ENCODE data around the gene SPATA25.
"Not testable (repeated sequence)": the region's sequence is repeated elsewhere in the genome, so short reads cannot be mapped to it uniquely, and the experiment has no call there.

Gene SPATA25

GRCh38 chr20:45892828-45893500 lies 5.5 kb upstream of the SPATA25 start:
- DNase-seq (ENCODE audit: low read depth) = no peak

DNA sequence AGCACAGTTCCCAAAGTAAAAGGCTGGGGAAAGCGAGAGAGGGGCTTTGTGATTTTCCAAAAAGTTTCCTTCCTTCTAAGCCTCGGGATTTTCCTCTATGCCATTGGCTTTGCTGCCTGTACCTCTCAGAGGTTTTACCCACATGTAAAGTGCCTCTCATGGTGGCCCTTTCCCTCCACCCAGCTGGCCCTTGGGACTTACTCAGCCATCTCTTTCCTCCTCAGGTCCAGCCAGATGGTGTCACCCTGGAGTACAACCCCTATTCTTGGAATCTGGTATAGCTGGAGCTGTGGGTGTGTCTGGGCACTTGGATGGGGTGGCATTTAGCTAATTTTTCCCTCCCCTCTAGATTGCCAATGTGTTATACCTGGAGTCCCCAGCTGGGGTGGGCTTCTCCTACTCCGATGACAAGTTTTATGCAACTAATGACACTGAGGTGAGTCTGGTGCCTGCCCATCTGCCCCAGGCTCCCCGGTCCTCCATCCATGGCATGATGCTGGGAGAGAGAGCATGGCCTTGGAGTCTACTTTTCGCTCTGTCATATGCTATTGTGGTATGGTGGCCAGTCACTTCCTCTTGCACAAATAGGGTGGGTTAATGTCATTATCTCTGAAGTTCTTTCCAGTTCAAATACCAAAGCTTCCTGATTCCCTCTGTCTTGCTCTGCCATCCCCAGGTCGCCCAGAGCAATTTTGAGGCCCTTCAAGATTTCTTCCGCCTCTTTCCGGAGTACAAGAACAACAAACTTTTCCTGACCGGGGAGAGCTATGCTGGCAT lies 4.8 kb upstream of the SPATA25 start:
- DNase-seq (ENCODE audit: low read depth) = no peak

GRCh38 chr20:45890985-45891983 lies 3.9 kb upstream of the SPATA25 start, which contains the start of the genes CTSA and NEURL2:
CTSA (plus strand) TSS chr20:45891335; CDS start chr20:45891569, 234 bp downstream.
NEURL2 (minus strand) TSS chr20:45891208; CDS start chr20:45890991, 217 bp downstream.
- DNase-seq (ENCODE audit: low read depth) = peak; percentile 73

DNA sequence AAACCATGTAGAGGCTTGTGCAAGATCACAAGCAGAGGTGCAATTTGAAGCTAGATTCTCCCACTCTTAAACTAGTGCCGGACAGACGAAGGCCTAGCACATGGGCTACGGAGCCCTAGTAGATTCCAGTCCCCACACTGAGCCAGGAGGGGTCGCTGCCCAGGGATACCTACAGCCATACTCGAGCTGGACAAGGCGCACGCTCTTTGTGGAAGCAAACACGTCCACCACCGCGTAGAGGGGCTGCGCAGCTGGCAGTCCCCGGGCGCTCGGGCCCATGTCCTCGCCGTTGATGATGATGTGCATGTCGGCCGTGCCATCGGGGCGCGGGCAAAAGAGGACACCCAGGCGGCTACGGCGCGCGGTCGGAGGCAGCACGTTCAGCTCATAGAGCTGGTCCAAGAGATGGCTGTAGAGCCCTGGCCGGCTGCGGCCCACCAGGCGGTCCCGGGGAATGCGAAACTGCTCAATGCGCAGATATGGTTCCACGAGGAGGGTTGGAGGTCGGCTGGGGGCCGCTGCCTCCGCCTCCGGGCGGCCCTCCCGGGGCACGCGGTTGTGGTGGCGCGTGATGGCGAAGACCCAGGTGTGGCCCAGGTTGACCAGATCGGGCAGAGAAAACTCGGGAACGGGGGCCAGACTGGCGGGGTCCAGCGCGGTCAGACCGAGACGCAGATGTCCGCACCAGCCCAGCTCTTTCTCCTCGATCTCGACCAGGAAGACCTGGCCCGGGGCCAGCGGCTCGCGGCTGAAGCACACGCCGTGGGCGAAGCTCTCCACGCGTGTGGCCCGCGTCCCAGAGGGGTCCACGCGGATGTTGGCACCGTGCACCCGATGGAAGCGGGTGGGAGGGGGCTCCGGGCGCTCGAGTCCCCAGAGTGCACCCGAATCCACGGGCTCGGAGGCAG lies 2.9 kb upstream of the SPATA25 start:
- peak; percentile 19 for DNase-seq (ENCODE audit: low read depth)

- DNase-seq (ENCODE audit: low read depth) = no peak
Measured at GRCh38 chr20:45888681-45889080, 1.3 kb upstream of the SPATA25 start.

- no peak for DNase-seq (ENCODE audit: low read depth)
Measured at GRCh38 chr20:45886590-45887345, 654 bp downstream of the SPATA25 start.

- no peak for DNase-seq (ENCODE audit: low read depth)
Measured at GRCh38 chr20:45883100-45883469, 4.3 kb downstream of the SPATA25 start.

- no peak for DNase-seq (ENCODE audit: low read depth)
Measured at GRCh38 chr20:45882469-45883099, 4.8 kb downstream of the SPATA25 start.

DNA sequence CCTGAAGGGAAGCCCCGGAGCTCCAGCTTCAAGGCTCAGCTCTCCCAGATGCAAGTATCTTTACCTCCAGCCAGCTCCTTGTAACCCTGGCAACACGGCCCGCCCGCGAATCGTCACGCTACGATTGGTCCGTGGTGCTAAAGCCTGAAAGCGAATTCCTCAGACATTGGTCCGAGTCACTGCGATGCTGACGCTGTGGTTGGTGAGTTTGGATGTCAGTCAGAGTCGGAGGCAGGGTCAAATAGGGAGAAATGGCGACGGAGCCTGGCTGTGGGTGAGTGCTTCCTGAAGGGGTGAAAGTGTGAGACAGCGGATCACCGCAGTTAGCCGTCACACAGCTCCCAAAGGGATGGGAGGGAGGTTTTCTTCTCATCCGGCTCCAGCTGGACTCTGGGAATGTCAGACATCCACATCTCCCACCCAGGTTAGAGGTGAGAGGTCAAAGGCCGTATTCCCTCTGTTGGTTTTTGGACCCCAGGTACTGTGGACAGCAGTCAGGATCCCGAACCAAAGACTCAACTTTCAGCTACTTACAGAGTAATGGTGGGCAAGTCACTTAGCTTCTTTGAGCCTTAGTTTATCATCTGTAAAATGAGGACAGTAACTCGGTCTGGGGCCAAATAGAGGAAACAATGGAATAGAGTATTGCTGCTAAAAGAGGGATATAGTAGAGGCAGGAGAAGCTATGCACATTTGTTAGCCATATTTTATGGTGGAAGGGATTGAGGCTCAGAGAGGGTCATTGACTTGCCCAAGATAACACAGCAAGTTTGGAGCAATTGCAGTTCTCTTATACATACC lies 6.2 kb downstream of the SPATA25 start, which contains the start of gene ZSWIM1:
Gene ZSWIM1, plus strand, starts transcription at position 240 of the 801 bp plus-strand sequence. CDS start 1,366 bp downstream, outside the sequence.
- DNase-seq (ENCODE audit: low read depth) = peak; percentile 93

GRCh38 chr20:45878076-45878761 lies 9.2 kb downstream of the SPATA25 start:
- no peak for DNase-seq (ENCODE audit: low read depth)

GRCh38 chr20:45874576-45874975 lies 12.8 kb downstream of the SPATA25 start:
- no peak for DNase-seq (ENCODE audit: low read depth)

DNA sequence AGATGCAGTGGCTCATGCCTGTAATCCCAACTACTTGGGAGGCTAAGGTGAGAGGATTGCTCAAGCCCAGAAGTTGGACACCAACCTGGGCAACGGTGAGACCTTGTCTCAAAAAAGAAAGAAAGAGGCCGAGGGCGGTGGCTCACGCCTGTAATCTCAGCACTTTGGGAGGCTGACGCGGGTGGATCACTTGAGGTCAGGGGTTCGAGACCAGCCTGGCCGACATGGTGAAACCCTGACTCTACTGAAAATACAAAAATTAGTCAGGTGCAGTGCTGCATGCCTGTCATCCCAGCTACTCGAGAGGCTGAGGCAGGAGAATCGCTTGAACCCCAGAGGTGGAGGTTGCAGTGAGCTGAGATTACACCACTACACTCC lies 13.3 kb downstream of the SPATA25 start:
- DNase-seq (ENCODE audit: low read depth) = not testable (repeated sequence)

- no peak for DNase-seq (ENCODE audit: low read depth)
Measured at GRCh38 chr20:45873409-45874103, 13.9 kb downstream of the SPATA25 start.

DNA sequence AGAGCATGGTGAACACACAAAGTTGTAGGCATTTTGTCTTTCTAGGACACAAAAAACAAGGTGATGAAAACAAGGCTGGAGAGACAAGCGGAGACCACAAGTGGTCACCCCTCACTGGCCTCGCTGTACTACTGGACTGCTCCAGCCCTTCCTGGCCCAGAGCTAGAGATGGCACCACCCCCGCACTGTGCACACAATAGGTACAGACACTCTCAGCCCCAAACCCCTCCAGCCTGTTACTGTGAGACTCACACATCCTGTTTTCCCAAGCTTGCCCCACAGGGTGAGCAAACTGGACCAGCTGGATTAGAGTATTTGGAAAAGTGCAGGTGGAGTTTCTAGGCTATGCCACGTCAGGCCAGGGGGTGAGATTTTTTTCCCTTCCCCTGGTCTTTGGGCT lies 14.8 kb downstream of the SPATA25 start:
- no peak for DNase-seq (ENCODE audit: low read depth)

- no peak for DNase-seq (ENCODE audit: low read depth)
Measured at GRCh38 chr20:45867819-45868176, 19.6 kb downstream of the SPATA25 start.

- no peak for DNase-seq (ENCODE audit: low read depth)
Measured at GRCh38 chr20:45867136-45867818, 20.1 kb downstream of the SPATA25 start.

DNA sequence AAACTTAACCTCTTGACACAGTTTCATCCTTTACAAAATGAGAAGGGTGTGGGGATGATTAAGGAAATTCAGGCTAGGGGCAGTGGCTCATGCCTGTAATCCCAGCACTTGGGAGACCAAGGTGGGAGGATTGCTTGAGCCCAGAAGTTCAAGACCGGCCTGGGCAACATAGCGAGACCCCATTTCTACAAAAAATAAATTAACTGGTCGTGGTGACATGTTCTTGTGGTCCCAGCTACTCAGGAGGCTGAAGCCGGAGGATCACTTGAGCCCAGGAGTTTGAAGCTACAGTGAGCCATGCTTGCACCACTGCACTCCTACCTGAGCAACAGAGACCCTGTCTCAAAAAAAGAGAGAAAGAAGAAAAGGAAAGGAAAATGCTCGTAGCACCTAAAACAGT lies 21.0 kb downstream of the SPATA25 start:
- no peak for DNase-seq (ENCODE audit: low read depth)
